ENCODE results near the gene GHR.

The GHR gene

DNA sequence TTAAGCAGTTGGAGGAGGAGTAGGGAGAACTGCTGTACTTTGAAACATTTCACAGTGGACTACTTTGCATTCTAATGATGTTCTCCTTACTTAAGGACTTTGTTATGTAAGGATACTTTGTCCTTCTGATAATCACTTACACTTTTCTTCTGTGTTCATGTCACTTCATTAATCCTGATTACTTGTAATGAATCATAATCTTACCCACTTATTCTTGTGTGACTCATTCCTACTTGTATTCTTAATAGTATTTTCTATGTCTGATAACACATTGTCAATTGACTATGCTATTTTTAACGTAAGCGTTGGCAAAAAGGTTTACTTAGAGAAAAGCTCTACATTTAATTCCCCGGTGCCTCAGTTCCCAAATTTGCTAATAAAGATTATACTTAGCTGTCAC lies 63.8 kb downstream of the GHR start:
- Histone ChIP-seq H3K4me3 (ENCODE audit: low read depth in 1 of 2, low read length in 1 of 2) (no peak overlapping the region), H3K27ac (no peak overlapping the region), H3K9me3 (no peaks in the 10 kb centered on the region), H3K4me1 (ENCODE audit: control insufficient read depth in 1 of 2, insufficient read depth in 1 of 2, low read depth in 1 of 2, low read length in 1 of 2) (no peaks in the 10 kb centered on the region), H3K27me3 (no peaks in the 10 kb centered on the region), H3K36me3 (no peaks in the 10 kb centered on the region)
- TF ChIP-seq, protein P1, sequence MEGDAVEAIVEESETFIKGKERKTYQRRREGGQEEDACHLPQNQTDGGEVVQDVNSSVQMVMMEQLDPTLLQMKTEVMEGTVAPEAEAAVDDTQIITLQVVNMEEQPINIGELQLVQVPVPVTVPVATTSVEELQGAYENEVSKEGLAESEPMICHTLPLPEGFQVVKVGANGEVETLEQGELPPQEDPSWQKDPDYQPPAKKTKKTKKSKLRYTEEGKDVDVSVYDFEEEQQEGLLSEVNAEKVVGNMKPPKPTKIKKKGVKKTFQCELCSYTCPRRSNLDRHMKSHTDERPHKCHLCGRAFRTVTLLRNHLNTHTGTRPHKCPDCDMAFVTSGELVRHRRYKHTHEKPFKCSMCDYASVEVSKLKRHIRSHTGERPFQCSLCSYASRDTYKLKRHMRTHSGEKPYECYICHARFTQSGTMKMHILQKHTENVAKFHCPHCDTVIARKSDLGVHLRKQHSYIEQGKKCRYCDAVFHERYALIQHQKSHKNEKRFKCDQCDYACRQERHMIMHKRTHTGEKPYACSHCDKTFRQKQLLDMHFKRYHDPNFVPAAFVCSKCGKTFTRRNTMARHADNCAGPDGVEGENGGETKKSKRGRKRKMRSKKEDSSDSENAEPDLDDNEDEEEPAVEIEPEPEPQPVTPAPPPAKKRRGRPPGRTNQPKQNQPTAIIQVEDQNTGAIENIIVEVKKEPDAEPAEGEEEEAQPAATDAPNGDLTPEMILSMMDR (IDR thresholded peaks at IDR 0.05) = no peak

DNA sequence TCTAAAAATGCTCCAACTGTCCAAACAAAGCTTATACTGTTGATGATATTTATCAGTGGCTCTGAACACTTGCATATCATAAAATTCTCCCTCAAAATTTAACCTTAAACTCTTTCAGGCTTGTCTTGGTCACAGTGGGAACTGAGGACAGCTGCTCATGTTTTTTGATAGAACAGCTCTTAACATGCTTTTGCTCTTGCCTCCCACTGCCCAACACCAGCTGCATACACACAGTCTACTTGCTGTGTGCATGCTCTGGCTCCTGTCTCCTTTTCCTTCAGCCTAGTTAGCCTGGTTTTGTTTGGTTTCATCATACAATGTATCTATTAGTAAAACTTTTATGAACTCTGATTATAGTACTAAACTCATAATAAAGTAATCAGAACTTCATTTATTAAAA lies 64.6 kb downstream of the GHR start:
- H3K27ac ChIP-seq = no peak overlapping the region
- H3K4me1 ChIP-seq (ENCODE audit: control insufficient read depth in 1 of 2, insufficient read depth in 1 of 2, low read depth in 1 of 2, low read length in 1 of 2) = no peaks in the 10 kb centered on the region
- TF ChIP-seq, protein P1 (IDR thresholded peaks at IDR 0.05) = no peak
- no peaks in the 10 kb centered on the region for H3K9me3 ChIP-seq
- no peaks in the 10 kb centered on the region for H3K27me3 ChIP-seq
- no peak overlapping the region for H3K4me3 ChIP-seq (ENCODE audit: low read depth in 1 of 2, low read length in 1 of 2)
- no peaks in the 10 kb centered on the region for H3K36me3 ChIP-seq

DNA sequence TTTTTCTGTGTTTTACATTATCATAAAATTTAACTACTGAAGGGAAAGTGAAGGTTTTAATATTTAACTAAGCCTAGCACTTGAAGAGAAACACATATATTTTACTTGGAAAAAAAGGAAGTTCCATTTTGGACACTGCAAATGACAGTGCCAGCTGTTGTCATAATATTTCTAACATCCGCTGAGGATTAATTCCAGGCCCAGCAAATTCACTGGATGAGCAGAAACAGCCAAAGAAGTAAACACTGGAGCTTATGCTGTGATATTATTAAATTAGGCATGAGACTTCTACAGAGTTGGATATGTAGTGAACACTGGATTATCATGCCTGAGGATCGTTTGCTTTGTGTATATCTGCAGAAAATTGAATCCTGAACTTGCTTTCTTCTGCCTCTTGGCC lies 67.6 kb downstream of the GHR start:
- H3K36me3 ChIP-seq = no peaks in the 10 kb centered on the region
- H3K27me3 ChIP-seq = no peaks in the 10 kb centered on the region
- no peaks in the 10 kb centered on the region for H3K9me3 ChIP-seq
- H3K27ac ChIP-seq = no peak overlapping the region
- TF ChIP-seq, protein P1 (IDR thresholded peaks at IDR 0.05) = no peak
- H3K4me1 ChIP-seq (ENCODE audit: control insufficient read depth in 1 of 2, insufficient read depth in 1 of 2, low read depth in 1 of 2, low read length in 1 of 2) = no peaks in the 10 kb centered on the region
- H3K4me3 ChIP-seq (ENCODE audit: low read depth in 1 of 2, low read length in 1 of 2) = no peak overlapping the region

DNA sequence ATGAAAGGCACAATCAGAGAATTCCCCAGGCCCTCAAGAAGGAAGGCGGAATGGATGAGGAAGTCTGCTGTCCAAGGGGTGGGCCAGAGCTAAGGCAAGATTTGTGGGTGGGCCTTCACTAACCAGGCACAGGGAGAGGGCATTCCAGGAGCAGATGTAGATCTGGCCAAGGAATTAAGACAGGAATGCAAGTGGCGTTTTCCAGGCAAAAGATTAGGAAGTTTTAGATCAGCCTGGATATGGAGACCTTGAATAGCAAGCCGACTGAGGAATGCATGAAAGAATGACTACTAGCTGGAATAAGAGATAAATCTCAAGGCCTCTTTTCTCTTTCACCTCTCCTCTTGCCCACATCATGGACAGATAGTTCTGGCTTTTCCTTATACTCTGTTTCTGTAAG lies 68.5 kb downstream of the GHR start:
- Histone ChIP-seq H3K27ac (no peak overlapping the region), H3K4me1 (ENCODE audit: control insufficient read depth in 1 of 2, insufficient read depth in 1 of 2, low read depth in 1 of 2, low read length in 1 of 2) (no peaks in the 10 kb centered on the region), H3K4me3 (ENCODE audit: low read depth in 1 of 2, low read length in 1 of 2) (no peak overlapping the region), H3K9me3 (no peaks in the 10 kb centered on the region), H3K27me3 (no peaks in the 10 kb centered on the region), H3K36me3 (no peaks in the 10 kb centered on the region)
- TF ChIP-seq, protein P1 (IDR thresholded peaks at IDR 0.05) = no peak

DNA sequence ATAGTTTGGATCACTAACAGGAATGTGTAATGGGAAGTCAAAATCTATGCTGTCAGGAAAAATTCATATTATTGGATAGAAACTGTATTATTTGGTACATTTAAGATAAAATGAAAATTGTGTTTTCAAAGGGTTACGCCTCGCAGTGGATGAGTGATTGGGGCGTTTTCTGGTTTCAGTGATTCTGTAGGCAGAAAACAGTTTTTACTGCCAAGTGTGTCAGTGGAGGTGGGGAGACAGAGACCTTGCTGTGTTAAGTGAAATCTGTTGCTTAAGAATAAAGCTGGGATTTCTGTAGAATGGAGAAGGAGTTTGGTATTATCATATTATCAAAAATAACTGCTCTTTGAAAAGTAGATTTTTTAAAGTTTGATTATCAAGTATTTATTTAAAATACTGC lies 69.7 kb downstream of the GHR start:
- Histone ChIP-seq H3K4me3 (ENCODE audit: low read depth in 1 of 2, low read length in 1 of 2) (no peak overlapping the region), H3K4me1 (ENCODE audit: control insufficient read depth in 1 of 2, insufficient read depth in 1 of 2, low read depth in 1 of 2, low read length in 1 of 2) (no peaks in the 10 kb centered on the region), H3K27ac (no peak overlapping the region), H3K9me3 (no peaks in the 10 kb centered on the region), H3K36me3 (no peaks in the 10 kb centered on the region), H3K27me3 (no peaks in the 10 kb centered on the region)
- TF ChIP-seq, protein P1 (IDR thresholded peaks at IDR 0.05) = no peak

DNA sequence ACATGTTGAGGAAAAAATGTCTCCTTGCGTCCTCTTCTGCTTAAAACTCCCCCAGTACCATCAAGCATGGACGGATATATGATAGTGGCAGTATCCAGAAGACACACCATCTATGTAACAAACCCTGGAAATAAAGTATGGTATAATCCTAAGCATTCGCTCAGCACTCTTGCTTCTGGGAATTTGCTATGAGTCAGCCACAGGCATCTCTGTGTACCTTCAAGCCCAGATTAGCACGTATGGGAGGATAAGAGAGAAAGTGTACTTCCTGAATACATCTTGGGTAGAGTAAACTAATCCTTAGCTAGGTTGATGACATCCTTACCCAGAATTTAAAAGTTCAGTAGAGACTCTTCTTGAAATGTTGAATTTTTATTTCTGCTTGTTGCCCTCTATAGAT lies 71.2 kb downstream of the GHR start:
- Histone ChIP-seq H3K4me3 (ENCODE audit: low read depth in 1 of 2, low read length in 1 of 2) (no peak overlapping the region), H3K27ac (no peak overlapping the region), H3K27me3 (no peaks in the 10 kb centered on the region), H3K4me1 (ENCODE audit: control insufficient read depth in 1 of 2, insufficient read depth in 1 of 2, low read depth in 1 of 2, low read length in 1 of 2) (no peaks in the 10 kb centered on the region), H3K9me3 (no peaks in the 10 kb centered on the region), H3K36me3 (no peaks in the 10 kb centered on the region)
- TF ChIP-seq, protein P1 (IDR thresholded peaks at IDR 0.05) = no peak
